ENCODE results near the gene IL20. TPM values are rescaled to one million over a fixed set of nuclear protein-coding genes. Genes with fewer than 3 reads are reported as not detected.
A peak's percentile ranks its signal among the peaks of the same experiment; 100 is the strongest.

The IL20 gene
- total RNA-seq, 1 donor from 2014 or later: not detected

DNA sequence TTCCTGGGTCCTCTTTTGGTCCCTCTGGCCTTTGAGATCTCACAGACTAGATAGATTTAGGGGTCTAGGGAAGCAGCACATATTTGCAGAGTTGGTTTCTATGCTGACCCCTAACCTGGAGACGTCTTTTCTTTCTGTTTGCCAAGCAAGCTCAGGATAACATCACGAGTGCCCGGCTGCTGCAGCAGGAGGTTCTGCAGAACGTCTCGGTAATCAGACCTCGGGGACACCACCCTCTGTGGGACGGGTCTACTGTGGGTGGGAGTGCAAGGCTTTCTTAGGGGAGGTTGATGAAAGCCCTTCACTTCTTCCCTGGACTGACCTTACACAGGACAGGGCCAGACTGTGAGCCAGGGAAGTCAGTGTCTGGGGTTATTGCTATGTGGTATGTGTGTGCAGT, 34.7 kb downstream of the IL20 start:
- no peak for DNase-seq (ENCODE audit: low read depth, low spot score)

DNA sequence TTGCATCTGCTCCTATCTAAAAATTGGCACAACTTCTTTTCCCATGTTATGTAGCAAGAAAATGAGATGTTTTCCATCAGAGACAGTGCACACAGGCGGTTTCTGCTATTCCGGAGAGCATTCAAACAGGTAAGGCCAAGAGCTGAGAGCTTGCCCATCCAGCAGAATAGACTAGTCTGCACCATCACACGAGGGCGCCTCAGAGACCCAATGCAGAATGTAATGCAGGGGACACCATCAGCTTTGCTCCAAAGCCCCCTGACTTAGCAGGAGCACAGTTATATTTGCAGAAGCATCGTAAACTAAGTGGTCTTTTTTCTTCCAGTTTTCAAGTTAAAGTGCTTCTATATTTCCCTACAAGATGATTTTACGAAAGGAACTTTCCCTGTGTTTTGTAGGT, 36.5 kb downstream of the IL20 start:
- no peak for DNase-seq (ENCODE audit: low read depth, low spot score)

DNA sequence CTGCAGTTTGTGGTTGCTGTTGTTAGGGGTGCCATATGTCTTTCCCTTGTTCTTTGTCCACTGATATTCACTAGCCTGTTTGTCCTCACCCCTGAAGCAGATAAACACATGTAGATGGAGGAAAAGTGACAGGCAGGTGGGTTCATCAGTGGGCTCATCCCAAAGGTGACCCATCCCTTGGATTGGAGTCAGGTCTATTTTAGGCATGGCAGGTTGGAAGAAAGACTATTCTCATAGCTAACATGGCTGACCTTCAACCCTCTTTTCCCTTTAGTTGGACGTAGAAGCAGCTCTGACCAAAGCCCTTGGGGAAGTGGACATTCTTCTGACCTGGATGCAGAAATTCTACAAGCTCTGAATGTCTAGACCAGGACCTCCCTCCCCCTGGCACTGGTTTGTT, 37.3 kb downstream of the IL20 start:
- no peak for DNase-seq (ENCODE audit: low read depth, low spot score)

DNA sequence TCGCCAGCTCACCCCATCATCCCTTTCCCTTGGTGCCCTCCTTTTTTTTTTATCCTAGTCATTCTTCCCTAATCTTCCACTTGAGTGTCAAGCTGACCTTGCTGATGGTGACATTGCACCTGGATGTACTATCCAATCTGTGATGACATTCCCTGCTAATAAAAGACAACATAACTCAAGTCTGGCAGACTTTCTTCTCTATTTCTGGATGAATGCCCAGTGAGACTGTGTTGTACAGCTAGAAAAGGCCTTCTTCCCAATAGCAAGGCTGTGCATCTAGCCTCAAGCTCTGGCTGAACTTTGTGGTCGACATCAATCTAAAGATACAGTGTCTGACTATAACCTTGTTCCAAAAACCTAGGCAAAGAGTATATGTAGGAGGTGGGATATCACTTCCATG, 38.3 kb downstream of the IL20 start:
- no peak for DNase-seq (ENCODE audit: low read depth, low spot score)

DNA sequence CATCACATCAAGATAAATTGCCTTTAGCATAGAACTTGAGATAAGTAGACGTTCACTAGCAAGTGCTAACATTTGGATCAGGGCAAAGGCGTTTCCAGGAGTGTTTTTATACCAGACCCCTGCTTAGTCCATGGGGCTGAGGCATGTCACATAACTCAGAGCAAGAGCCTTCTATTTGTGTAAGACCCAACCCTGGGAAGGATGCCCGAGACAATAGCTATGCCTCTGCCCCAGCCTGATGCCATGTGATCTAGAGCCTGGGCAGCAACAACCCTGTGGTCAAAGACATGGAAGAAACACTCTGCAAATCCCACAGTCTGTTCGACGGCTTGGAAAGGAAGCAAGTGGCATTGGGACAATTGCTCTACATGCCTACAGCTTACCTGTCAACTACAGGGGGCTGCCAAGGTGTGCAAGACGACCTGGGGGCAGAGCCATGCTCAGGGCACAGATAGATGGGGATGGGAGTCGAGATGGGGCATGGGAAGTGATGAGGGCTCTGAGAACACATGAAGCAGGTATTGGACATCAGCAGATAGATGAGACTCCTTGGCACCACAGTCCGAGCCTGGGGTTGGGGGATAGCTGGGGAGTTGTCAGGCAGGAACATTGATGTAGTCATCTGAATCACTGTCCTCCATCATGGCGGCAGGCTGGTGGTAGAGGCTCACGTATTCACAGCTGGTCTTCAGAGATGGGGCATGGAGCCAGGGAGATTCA, 39.2 kb downstream of the IL20 start:
- DNase-seq (ENCODE audit: low read depth, low spot score): no peak

DNA sequence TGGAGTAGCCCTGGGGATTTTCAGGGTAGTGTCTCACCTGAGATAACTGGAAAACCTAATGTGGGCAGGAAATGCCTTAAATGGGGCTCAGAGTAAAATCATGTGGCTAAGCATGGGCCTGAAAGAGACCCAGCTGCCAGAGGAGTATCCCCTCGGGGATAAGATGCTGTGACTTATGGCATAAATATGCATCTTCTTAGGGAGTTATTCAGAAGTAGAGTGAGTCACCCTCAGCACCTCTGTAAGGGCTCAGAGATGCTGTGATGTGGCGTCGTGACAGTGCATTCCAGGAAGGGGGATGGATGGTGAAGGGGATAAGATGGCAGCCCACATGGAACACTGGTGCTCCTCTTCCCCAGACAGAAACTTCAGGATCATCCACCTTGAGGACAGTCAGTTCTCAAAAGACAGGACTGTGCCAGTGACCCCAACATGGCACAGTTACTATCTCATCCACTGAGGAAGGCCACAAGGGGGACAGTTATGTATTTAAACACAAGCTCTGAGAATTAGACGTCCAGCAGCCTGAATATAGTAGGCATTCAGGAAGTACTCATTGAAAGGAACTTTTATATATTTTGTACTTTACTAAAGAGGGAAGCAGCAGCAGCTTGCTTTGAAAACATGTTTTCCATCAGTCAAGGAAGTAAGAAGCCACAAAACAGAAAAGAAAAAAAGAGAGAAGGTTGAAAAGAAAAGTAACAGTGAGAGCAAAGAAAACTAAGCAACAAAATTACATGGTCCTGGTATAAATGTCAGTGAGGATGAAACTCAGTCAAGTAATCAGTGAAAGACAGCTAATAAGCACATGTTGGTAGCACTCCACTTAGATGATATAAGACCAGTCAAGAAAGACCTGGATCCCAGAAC, 40.1 kb downstream of the IL20 start:
- DNase-seq (ENCODE audit: low read depth, low spot score): no peak

DNA sequence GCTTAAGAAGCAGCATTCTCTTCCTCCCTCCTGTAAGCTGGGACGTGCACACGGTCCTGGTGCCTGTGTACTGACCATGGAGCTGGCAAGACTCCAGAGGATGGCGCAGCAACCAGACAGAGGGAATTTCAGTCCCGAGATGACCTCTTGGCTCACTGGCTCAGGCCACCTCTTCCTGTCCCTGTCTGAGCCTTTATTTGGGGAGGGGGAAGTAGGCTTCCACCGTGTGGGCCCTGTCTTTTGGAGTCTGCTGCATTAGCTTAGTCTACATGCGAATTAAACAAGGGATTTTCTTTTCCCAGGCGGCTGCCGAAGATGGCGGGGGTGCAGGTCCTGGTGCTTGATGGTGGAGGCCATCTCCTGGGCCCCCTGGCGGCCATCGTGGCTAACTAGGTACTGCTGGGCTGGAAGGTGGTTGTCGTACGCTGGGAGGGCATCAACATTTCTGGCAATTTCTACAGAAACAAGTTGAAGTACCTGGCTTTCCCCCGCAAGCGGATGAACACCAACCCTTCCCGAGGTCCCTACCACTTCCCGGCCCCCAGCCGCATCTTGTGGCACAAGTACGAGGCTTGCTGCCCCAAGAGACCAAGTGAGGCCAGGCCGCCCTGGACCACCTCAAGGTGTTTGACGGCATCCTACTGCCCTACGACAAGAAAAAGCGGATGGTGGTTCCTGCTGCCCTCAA, 42.0 kb downstream of the IL20 start:
- DNase-seq (ENCODE audit: low read depth, low spot score): no peak

DNA sequence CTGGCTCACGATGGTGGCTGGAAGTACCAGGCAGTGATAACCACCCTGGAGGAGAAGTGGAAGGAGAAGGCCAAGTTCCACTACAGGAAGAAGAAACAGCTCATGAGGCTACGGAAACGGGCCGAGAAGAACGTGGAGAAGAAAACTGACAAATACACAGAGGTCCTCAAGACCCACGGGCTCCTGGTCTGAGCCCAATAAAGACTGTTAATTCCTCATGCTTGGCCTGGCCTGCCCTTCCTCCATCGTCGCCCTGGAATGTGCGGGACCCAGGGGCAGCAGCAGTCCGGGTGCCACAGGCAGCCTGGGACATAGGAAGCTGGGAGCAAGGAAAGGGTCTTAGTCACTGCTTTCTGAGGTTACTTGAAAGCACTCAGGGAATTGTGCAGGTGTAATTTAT, 42.6 kb downstream of the IL20 start:
- DNase-seq (ENCODE audit: low read depth, low spot score): no peak

DNA sequence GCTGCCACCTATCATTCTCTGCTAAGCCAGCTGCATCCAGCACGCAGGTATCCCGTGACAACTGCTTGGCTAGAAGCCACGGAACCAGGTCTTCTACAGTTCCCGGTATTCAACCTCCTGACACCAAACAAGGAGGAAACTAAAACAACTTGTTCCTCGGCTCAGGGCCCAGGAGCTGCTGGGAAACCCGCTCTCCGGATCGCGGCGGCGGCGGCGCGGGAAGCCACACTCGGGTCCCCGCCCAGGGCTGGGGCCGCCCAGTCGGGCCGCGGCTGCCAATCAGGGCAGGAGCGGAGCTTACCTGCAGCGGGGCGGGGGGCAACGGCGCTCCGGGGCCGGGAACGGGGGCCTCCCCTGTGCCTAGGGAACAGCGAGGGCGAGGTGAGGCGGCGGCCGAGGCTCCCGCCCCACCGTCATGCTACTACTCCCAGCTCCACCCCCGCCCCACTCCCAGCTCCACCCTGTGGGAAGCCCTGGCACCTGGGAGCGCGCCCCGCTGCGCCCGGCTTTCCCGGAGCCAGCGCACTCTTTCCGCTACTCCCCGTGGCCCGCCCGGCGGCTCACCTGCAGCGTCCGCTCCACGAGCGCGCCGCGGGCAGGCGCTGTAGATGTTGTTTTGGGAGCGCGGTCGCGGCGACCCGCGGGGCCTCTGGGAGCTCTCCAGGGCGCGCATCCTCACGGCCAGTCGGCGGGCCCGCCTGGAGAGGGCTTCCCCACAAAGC, 43.9 kb downstream of the IL20 start:
- no peak for DNase-seq (ENCODE audit: low read depth, low spot score)

DNA sequence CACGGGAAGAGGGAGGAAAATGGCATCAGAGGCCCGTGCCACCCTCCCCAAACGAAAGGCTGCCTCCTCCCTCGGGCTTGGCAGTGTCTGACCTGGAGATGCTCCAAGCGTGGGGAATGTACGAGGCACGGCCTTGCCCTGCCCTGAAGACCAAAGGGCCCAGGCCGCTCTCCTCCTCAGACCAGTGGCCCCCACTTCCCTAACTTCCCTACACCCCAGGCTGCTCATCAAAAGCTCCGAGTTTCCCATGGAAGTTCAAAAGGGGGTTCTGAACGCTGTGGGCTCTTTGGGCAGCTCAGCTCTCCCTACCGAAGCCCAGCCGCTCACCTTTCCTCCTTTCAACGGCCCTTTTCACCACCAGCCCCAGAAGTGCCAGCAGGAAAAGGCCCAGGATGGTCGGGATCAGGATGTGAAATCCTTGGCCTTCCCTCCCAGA, 44.5 kb downstream of the IL20 start:
- DNase-seq (ENCODE audit: low read depth, low spot score): no peak

DNA sequence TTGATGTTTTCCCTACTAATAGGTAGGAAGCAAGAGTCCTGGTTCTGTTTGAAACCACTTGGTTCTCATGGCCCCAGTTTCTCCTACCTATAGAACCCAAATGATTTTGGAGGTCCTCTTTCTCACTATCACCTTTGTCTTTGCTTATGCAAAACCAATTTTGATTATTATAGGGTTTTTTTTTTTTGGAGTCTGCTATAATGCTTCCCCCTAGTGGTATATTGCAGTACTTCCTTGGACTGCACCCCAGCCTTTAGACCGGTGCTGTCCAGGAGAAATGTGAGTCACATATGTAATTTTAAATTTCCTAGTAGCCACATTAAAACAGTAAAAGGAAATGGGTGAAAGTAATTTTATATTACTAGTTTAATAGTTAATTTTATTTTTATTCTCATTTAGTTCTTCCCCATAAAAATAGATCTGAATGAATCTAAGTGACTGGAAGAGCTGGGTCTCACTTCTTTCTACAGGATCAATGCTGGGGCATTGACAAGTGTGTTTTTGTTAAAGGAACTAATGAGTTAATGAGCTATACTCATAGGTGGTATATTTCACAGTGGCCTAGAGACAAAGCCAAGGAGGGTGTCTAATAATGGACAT, 45.7 kb downstream of the IL20 start:
- DNase-seq (ENCODE audit: low read depth, low spot score): peak; percentile 15

DNA sequence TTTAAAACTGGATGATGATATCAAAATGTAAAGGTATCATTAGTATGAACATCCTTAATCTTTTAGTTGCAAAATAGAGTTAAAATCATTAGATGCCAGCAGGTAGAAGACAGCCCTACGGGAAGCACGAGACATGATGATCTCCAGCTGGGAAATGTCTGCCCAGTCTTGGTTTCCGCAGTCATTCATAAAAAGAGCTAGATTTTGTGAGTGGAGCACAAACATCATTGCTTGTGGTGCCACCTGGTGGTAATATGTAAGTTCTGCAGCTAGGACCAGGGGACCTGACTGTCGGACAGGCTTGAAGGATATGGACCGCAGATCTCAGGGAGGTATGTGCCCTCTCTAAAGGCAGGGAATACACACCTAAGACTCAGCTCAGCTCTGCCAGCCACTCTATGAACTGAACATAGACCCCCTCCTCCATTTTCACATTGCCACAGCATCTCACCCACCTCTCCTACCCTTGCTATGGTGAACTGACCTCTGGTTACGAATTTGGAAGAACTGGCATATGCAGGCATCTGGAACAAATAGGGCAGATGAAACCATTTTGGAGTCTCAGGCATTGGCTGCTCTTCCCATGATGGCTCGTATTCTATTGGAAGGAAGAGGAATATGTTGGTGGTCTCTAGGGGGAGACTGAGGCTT, 47.1 kb downstream of the IL20 start:
- peak; percentile 26 for DNase-seq (ENCODE audit: low read depth, low spot score)

DNA sequence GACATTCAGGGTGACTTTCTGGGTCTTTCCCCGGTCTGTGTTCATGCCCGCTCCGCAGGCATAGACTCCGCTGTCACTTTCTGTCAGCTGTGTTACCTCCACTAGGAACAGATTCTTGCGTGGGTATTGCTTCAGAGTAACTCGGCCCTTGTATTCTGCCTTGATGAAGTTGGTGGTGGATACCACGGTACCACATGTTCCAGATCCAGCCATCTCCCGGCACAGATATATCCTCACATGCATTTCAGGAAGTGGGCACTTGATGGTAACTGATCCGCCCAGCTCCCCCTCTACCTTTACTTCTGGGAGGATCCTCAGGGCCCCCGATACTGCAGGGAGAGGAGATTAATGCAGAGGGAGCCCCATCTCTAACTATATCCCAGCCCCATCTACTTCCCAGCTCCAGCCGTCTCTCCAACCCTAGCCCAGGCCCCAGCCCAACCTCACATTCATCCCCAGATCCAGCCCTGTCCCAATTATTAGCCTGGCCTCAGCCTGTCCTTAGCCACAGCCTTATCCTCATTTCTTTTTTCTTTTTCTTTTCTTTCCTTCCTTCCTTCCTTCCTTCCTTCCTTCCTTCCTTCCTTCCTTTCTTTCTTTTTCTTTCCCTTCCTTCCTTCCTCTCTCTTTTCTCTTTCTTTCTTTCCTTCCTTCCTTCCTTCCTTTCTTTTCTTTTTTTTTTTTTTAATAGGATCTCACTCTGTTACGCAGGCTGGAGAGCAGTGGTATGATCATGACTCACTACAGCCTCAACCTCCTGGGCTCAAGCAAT, 48.5 kb downstream of the IL20 start:
- no peak for DNase-seq (ENCODE audit: low read depth, low spot score)

DNA sequence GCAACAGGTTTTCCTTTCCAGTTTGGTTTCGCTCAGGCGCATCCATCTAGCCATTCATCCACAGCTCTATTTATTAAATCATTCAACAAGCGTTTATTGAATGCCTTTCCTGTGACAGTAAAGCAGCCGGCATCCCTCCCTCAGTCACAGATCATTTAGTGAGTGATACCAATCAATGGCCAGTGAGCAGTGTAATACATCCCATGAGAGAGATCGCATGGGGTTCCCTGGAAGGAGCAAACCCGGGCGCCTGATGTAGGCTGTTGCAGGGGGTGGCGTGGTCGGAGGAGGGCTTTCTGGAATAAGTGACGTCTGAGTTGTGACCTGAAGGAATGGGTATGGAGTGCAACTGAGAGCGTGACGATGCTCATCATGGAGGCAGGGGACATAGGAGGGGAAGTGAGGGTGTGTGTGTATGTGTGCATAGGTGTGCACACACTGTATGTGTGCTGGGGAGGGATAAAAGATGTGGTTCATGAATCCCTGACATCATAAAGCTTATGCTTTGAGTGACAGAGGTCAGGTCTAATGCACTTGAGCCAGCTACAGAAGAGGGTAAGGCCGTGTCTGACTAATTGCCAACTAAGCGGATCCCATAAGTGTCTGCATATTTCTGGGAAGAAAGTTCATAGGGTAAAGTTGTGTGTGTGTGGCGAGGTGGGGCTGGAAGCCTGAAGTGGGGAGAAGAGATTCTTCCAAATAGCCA, 49.8 kb downstream of the IL20 start:
- DNase-seq (ENCODE audit: low read depth, low spot score): no peak

DNA sequence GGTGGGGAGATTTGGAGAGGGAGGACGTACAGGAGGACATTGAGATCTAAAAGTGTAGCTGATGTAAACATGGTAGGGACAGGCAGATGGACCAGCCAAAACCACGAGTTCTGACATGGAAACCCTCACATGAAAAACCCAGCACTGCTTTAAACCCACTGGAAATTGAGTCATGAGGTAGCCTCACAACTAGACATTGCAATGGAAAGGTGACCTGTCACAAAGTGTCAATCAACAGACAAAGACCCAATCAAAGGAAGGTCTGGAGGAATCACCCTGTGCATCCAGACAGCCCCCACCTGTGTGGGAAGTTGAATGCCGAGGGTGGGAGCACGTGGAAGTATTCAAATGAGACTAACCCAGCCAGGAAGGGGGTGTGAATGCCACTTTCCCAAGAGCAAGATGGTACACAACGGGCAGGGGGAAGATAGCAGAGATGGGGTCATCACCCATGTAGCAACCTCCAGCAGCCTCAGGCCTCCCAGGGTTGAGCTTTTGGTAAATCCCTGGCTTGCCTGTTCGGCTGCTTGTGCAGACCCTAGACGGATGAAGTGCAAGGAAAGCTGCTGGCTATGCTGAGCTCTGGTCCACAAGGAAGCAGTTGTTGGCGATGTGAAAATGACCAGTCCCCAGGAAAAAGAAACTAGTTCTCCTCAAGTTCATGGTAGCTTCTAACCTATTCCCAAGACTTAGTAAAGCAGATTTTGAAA, 50.7 kb downstream of the IL20 start:
- no peak for DNase-seq (ENCODE audit: low read depth, low spot score)

DNA sequence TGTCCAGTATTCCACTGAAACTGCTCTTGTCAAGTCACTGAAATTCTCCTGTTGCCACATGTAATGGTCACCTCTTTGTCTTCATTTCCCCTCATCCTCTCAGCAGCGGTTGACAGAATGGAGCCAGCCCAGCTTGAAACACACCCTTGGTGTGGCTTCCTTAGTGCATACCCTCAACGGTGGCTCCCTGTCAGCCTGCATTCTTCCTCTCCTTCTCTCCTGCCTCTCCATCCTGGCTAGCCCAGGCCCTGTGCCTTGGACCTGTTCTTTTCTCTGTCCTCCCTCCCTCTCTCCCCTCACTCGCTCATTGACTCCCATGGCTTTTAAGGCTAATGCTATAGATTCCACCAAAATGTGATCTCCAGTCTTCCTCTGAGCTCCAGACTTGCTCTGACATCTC, 52.7 kb downstream of the IL20 start:
- no peak for DNase-seq (ENCODE audit: low read depth, low spot score)

All from pulmonary artery endothelial cell (primary cell).